KMS-11 (cell line): ENCODE measurements around the gene CFTR.

Source experiments
- H2AFZ ChIP-seq: fragments of 200-600 bp; sonication (generic); 2 replicates; pipeline ENCODE4 v1.6.1; 2016; ENCODE audit warnings: antibody characterized with exemption, mixed run types, low read depth
- H3K27ac ChIP-seq: fragments of 200-600 bp; sonication (generic); 2 replicates; pipeline ENCODE4 v1.6.1; 2016; ENCODE audit warnings: mild to moderate bottlenecking, mixed run types
- H3K27me3 ChIP-seq: fragments of 200-600 bp; sonication (generic); 2 replicates; pipeline ENCODE4 v1.6.1; 2017; ENCODE audit warnings: mild to moderate bottlenecking, low read depth, mixed run types, moderate library complexity; ENCODE audit not compliant: insufficient read depth
- H3K36me3 ChIP-seq: fragments of 200-600 bp; sonication (generic); 2 replicates; pipeline ENCODE4 v1.6.1; 2017; ENCODE audit warnings: mild to moderate bottlenecking, mixed run types; ENCODE audit not compliant: insufficient read depth
- H3K4me1 ChIP-seq: fragments of 200-600 bp; sonication (generic); 2 replicates; pipeline ENCODE4 v1.6.1; 2016; ENCODE audit warnings: mild to moderate bottlenecking, low read depth, mixed run types; ENCODE audit not compliant: poor library complexity, severe bottlenecking
- H3K4me2 ChIP-seq: fragments of 200-600 bp; sonication (generic); 2 replicates; pipeline ENCODE4 v1.7.0; 2016; ENCODE audit warnings: mild to moderate bottlenecking, mixed run types
- H3K4me3 ChIP-seq: fragments of 200-600 bp; sonication (generic); IDR thresholded peaks from 2 replicates; pipeline ENCODE4 v1.6.1; 2017; ENCODE audit warnings: low read depth, low read length, mixed read lengths; ENCODE audit not compliant: insufficient read depth
- H3K79me2 ChIP-seq: fragments of 200-600 bp; sonication (generic); 2 replicates; pipeline ENCODE4 v1.6.1; 2016; ENCODE audit warnings: low read depth, mixed run types; ENCODE audit not compliant: insufficient read depth
- H3K9ac ChIP-seq: fragments of 200-600 bp; sonication (generic); 2 replicates; pipeline ENCODE4 v1.6.1; 2016; ENCODE audit warnings: mild to moderate bottlenecking, mixed run types
- H4K20me1 ChIP-seq: fragments of 200-600 bp; sonication (generic); 2 replicates; pipeline ENCODE4 v1.6.1; 2016; ENCODE audit warnings: mild to moderate bottlenecking, mixed run types; ENCODE audit not compliant: insufficient read depth
- TF ChIP-seq, protein P1 (sequence below): fragments of 200-600 bp; sonication (generic); conservative IDR thresholded peaks from 2 replicates; pipeline ENCODE4 v1.6.1; 2017; ENCODE audit warnings: low read depth, mild to moderate bottlenecking, antibody characterized with exemption, low read length, moderate library complexity, mixed read lengths

The CFTR gene

DNA sequence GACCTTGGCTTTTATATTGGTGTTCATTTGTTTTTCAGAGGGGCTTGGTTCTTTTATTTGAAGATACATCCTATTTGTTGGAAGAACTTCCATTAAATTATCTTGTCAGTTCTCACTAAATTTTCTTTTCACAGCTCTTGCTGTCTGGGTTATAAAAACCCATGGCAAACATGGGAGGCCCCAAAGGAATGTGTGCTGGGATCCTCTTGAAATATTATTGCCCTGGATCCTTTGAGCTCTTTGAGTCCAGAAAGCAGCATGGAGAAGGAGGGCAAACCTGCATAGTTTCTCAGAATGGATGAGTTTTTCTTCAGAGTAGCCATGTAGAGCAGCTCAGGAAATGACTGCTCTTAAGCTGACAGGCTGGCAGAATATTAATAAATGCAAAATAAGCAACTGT lies 206.0 kb downstream of the CFTR start:
- H2AFZ ChIP-seq = no peak overlapping the region
- TF ChIP-seq, protein P1, sequence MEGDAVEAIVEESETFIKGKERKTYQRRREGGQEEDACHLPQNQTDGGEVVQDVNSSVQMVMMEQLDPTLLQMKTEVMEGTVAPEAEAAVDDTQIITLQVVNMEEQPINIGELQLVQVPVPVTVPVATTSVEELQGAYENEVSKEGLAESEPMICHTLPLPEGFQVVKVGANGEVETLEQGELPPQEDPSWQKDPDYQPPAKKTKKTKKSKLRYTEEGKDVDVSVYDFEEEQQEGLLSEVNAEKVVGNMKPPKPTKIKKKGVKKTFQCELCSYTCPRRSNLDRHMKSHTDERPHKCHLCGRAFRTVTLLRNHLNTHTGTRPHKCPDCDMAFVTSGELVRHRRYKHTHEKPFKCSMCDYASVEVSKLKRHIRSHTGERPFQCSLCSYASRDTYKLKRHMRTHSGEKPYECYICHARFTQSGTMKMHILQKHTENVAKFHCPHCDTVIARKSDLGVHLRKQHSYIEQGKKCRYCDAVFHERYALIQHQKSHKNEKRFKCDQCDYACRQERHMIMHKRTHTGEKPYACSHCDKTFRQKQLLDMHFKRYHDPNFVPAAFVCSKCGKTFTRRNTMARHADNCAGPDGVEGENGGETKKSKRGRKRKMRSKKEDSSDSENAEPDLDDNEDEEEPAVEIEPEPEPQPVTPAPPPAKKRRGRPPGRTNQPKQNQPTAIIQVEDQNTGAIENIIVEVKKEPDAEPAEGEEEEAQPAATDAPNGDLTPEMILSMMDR = no peak
- H3K4me3 ChIP-seq = no peak overlapping the region
- no peak overlapping the region for H3K27ac ChIP-seq
- no peaks in the 10 kb centered on the region for H3K79me2 ChIP-seq
- no peaks in the 10 kb centered on the region for H4K20me1 ChIP-seq
- H3K9ac ChIP-seq = no peak overlapping the region
- no peaks in the 10 kb centered on the region for H3K27me3 ChIP-seq
- H3K4me2 ChIP-seq = no peak overlapping the region
- H3K36me3 ChIP-seq = no peaks in the 10 kb centered on the region
- H3K4me1 ChIP-seq = no peaks in the 10 kb centered on the region

DNA sequence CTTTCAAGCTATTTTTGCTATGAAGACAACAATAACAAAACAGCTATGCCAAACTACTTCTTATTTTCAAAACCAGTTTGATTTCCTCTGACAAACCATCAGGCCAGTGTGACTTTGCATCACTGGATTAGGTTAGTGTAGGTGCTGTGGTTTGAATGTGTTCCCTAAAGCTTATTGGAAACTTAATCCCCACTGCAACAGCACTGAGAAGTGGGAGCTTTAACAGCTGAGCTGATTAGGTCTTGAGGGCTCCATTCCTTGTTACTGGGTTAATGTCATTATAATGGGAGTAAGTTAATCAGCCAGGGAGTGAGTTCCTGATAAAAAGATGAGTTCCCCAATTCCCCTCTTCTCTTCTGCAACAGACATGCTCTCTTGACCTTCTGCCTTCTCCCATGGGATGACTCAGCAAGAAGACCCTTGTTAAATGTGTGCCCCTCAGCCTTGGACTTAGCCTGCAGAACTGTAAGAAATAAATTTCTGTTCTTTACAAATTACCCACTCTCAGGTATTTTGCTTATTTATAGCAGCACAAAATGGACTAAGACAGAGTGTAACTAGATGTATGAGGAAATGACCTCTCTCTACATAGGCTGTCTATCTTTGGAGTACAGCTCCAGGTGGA lies 206.6 kb downstream of the CFTR start:
- Histone ChIP-seq H2AFZ (no peak overlapping the region), H3K79me2 (no peaks in the 10 kb centered on the region), H3K4me1 (no peaks in the 10 kb centered on the region), H3K4me3 (no peak overlapping the region), H3K36me3 (no peaks in the 10 kb centered on the region), H4K20me1 (no peaks in the 10 kb centered on the region), H3K9ac (no peak overlapping the region), H3K27ac (no peak overlapping the region), H3K27me3 (no peaks in the 10 kb centered on the region), H3K4me2 (no peak overlapping the region)
- TF ChIP-seq, protein P1 = no peak

DNA sequence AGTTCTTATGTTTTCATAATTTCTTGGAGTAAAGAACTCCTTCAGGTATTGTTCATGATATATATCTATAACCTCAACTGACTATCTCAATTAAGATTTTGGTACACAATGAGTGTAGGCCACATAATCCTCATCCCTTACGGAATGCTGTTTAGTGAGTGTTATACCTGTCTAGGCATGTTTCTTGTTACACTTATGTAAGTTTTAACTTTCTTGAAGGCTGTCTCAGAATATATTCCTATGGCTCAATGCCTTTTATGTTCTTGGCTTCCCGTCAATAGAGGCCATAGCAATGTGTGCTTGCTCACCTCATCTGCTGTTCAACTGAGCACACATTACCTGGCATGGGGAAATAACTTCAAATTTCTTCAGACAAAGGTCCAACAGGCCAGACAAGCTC lies 208.3 kb downstream of the CFTR start:
- no peak overlapping the region for H3K9ac ChIP-seq
- H3K4me2 ChIP-seq = no peak overlapping the region
- no peaks in the 10 kb centered on the region for H3K4me1 ChIP-seq
- H3K27me3 ChIP-seq = no peaks in the 10 kb centered on the region
- no peak overlapping the region for H2AFZ ChIP-seq
- no peaks in the 10 kb centered on the region for H4K20me1 ChIP-seq
- H3K79me2 ChIP-seq = no peaks in the 10 kb centered on the region
- H3K4me3 ChIP-seq = no peak overlapping the region
- TF ChIP-seq, protein P1 = no peak
- no peak overlapping the region for H3K27ac ChIP-seq
- H3K36me3 ChIP-seq = no peaks in the 10 kb centered on the region

DNA sequence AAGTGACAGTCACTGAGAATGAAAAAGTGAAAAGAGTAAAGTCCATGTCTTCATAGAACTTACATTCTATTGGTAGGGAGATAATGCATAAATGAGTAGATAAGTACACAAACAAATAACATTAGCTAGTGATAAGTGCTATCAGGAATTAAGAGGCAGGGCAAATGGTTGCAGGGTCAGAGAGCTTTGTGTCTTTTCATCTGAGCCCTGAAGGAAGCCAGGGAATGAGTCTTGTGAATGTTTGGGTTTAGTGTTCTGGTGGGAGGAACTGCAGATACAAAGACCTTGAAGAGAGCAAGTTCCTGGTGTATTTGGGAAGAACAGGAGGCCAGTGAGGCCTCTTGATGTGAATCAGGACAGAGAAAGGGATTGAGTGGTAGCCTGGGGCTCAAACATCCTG lies 209.6 kb downstream of the CFTR start:
- no peaks in the 10 kb centered on the region for H4K20me1 ChIP-seq
- no peak overlapping the region for H3K4me2 ChIP-seq
- no peak overlapping the region for H2AFZ ChIP-seq
- TF ChIP-seq, protein P1 = no peak
- H3K27ac ChIP-seq = no peak overlapping the region
- H3K36me3 ChIP-seq = no peaks in the 10 kb centered on the region
- no peak overlapping the region for H3K9ac ChIP-seq
- no peaks in the 10 kb centered on the region for H3K4me1 ChIP-seq
- no peaks in the 10 kb centered on the region for H3K79me2 ChIP-seq
- no peak overlapping the region for H3K4me3 ChIP-seq
- no peaks in the 10 kb centered on the region for H3K27me3 ChIP-seq
